HG03159 (cell line): ENCODE results near the gene KRTAP2-1.
"Not testable (repeated sequence)": the region's sequence is repeated elsewhere in the genome, so short reads cannot be mapped to it uniquely, and the experiment has no call there.

Source experiments
- ATAC-seq: cut with Tn5 transposase; IDR thresholded peaks from one replicate; pipeline ENCODE4 v1.9.1; 2021; ENCODE audit warnings: mild to moderate bottlenecking, moderate library complexity; ENCODE audit not compliant: unreplicated experiment

The KRTAP2-1 gene

GRCh38 chr17:41046735-41047465, at the start of gene KRTAP2-1:
Gene KRTAP2-1 (minus strand): TSS chr17:41047316. CDS start chr17:41047267, 49 bp downstream.
- not testable (repeated sequence) for ATAC-seq

GRCh38 chr17:41096055-41096454, 48.9 kb upstream of the KRTAP2-1 start:
- no peak for ATAC-seq

- not testable (repeated sequence) for ATAC-seq
These were observed 41.7 kb upstream of the KRTAP2-1 start for GRCh38 chr17:41088760-41089352.

DNA sequence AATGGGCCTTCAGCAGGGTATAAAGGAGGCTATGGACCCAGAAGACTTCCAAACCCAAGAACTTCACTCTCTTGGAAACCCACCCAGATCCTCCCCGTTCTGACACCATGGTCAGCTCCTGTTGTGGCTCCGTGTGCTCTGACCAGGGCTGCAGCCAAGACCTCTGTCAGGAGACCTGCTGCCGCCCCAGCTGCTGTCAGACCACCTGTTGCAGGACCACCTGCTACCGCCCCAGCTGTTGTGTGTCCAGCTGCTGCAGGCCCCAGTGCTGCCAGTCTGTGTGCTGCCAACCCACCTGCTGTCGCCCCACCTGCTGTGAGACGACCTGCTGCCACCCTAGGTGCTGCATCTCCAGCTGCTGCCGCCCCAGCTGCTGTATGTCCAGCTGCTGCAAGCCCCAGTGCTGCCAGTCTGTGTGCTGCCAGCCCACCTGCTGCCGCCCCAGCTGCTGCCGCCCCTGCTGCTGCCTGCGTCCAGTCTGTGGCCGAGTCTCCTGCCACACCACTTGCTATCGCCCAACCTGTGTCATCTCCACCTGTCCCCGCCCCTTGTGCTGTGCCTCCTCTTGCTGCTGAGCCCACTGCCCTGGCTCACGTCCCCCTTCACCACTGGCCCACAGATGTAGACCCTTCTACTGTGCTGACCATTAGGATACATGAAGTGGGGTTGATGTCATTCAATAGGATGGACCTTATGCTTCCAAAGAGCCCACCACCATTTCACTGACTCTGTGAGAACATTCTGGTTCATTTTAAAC, 37.2 kb upstream of the KRTAP2-1 start, which contains the start of gene KRTAP4-7:
Gene KRTAP4-7 (plus strand): TSS at position 51 of the 757 bp plus-strand sequence. CDS start 57 bp downstream, at position 108.
- not testable (repeated sequence) for ATAC-seq

DNA sequence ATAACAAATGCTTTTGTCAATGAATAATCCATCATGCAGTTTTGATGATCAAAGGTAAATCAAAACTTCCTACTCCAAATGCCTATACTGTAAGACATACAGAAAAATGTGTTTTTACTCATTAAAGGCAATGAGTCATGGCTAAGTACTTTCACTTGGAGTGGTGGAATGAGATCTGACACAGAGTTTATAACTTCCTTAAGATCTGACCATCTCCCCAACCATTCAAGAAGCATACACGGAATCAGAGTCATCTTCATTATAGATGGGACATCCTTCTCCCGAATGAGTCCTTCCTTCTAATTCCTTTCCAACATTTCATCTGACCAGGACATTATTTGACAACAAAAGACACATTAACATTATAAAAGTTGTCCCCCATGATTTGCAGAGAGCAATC, 36.3 kb upstream of the KRTAP2-1 start:
- not testable (repeated sequence) for ATAC-seq

DNA sequence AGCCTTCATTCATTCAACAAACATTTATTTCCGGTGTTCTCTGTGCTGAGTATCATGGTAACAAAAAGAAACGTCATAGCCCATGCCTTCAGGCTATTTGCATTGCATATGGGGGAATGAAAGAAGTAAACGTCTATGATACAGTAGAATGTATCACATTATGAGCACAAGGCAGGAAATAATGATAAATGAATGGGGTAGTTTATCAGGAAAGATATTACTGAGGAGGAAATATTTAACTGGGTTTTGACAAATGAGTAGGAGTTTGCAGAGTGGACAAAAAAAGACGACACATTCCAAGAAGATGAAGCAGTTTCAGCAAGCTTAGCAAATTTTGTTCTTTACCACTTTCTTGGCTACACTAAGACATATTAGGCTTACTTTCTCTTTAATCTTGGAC, 35.5 kb upstream of the KRTAP2-1 start:
- no peak for ATAC-seq

DNA sequence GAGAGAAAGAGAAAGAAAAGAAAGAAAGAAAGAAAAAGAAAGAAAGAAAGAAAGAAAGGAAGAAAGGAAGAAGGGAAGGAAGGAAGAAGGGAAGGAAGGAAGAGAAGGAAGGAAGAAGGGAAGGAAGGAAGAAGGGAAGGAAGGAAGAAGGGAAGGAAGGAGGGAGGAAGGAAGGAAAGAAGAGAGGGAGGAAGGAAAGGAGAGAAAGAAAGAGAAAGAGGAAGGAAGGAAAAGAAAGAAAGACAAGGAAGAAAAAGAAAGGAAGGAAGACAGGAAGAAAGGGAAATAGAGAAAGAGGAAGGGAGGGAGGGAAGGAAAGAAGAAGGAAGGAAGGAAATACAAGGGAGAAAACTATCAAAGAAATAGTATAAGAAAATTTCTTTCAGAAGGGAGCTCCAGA, 29.7 kb upstream of the KRTAP2-1 start:
- ATAC-seq, result no peak

DNA sequence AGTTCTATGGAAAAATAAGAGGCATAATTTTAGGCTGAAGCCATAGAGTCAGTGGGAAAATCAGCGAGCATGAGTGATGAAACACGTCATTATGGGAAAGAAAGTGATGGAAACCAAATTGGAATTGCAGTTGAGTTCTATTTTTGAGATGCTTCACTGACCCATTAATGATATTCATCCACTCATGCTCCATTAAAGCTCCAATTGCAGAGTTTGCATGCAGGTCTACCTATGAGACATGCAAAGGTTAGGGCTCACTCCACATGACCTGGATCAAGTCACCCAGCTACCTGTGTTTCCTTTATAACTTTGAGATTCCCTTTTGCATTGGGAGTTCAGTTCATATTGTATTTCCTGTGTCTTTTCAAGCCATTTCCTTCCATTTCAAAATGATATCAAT, 26.6 kb upstream of the KRTAP2-1 start:
- no peak for ATAC-seq

- ATAC-seq, result no peak
These were observed 24.7 kb upstream of the KRTAP2-1 start for GRCh38 chr17:41071606-41072360.

DNA sequence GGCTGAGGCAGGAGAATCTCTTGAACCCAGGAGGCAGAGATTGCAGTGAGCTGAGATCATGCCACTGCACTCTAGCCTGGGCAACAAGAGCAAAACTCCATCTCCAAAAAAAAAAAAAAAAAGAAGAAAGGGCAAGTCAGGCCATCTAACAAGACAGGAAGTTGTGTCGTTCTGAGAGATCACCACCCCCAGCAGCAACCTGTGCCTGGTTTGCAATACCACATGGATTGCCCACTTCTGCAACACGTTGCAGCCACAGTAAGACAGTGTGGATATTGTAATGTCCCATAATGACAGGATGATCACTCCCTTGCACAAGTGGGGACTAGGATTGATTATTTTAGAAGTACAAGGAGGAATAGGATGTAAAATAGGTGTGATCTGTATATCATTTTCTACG, 21.9 kb upstream of the KRTAP2-1 start:
- no peak for ATAC-seq

- ATAC-seq, result no peak
These were observed 20.2 kb upstream of the KRTAP2-1 start for GRCh38 chr17:41067281-41067680.

DNA sequence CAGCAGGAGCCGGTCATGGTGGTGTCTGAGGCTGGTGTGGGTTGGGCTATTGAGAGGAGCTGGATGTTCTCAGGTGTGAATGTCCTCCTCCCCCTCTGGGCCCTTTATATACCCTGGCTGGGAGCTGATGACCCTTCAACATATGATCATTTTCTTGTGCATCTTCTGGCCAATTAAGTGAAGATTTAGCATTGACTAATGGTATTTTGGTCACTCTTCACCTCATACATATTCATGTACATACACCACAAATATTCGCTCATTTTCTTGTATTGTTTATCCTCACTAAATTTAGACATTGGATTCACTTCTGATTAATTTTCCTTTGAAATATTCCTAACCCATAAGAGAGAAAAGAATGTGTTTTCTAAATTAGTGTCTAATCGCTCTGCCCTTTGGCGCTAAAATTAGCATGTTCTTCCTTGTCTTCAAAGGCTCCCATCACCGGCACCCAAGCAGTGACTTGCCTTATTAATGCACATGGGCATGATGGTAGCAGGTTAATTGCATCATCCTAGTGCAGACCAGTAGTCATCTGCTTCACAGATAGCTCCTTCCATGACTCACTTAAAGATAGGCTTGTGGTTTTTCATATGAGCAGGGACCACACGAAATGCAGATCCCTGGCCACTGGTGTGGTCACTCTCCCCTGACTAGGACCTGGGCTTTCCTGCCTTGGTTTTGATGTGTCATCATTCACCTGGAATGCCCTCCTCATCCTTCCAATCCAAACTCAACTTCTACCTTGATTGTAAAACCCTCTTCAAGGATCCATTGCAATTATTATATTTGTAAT, 18.9 kb upstream of the KRTAP2-1 start, which contains the start of gene KRTAP2-4:
Gene KRTAP2-4 (minus strand): TSS at position 51 of the 796 bp plus-strand sequence. CDS start 34 bp downstream, at position 17.
- ATAC-seq, result no peak

DNA sequence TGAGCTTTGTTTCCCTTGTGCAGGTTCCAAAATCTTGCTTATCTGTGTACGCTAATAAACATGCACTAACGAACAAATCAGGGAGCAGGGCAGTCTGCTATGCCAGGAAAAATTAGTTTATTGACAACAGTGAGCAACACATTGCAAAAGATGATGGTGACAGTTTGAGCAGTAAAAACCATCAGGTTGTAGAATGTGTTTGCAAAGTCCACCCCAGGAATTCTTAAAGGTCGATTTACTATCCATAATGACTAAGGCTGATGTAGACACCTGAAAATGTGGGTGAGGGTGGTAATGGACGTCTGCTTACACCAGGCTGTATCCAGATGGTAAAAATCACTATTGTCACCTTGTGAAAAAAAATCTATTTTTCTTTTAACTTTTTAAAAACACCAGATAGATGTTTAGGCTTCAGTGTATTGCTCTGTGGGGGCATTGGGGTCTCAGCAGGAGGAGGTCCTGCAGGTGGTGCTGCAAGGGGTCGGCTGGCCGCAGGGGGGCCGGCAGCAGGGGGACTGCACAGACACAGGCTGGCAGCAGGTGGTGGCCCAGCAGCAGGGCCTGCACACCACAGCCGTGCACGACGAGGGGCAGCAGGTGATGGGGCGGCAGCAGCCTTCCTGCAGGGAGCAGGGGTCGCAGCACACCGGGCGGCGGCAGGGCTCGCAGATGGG, 18.0 kb upstream of the KRTAP2-1 start:
- not testable (repeated sequence) for ATAC-seq

GRCh38 chr17:41064301-41064700, 17.2 kb upstream of the KRTAP2-1 start:
- no peak for ATAC-seq

DNA sequence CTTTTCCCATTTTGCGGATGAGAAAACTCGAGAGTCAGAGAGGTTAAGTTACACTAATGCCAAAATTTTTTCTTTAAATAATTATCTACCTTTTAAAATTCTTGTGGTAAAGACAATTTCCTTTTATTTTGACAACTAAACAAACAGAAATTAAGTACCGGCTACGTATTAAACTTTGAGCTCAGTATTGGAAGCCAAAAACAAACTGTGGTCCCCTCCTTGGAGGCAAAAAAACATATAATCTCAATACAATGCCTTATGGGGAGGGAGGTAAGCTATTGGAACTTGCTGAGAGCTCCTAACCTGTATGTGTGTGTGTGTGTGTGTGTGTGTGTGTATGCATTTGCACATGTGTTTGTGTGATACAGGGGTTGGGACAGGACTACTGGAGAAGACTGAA, 16.3 kb upstream of the KRTAP2-1 start:
- ATAC-seq, result no peak

- ATAC-seq, result no peak
These were observed 14.8 kb upstream of the KRTAP2-1 start for GRCh38 chr17:41061964-41062363.

DNA sequence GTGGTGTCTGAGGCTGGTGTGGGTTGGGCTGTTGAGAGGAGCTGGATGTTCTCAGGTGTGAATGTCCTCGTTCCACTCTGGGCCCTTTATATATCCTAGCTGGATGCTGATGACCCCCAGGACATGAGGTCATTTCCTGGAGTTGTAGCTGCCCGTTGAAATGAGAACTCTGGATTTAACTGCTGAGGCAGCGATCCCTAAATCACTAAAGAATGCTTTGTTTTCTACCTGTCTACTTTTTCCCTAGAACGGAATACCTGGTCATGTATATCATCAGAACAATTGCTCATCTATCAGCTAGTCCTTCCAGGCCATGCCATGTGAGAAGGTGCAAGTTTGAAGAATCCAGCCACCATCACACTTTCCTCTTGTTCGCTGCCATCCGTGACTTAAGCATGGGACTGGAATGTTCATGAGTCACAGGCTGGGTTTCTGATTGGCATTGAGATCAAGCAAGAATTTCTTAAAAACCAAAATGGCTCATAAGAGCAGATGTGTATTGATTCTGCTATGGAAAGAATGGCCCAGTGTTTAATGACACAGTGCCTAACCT, 13.0 kb upstream of the KRTAP2-1 start, which contains the start of gene KRTAP2-3:
Gene KRTAP2-3 (minus strand): TSS at position 63 of the 553 bp plus-strand sequence. CDS start 64 bp downstream, outside the sequence.
- no peak for ATAC-seq

- ATAC-seq, result not testable (repeated sequence)
These were observed 12.3 kb upstream of the KRTAP2-1 start for GRCh38 chr17:41059276-41060051.
